K562 (cell line): ENCODE measurements around the gene MEX3A. TPM values are rescaled to one million over a fixed set of nuclear protein-coding genes. Genes with fewer than 3 reads are reported as not detected.

ENCODE experiments used
- ETV6 ChIP-seq, 3 experiments: fragments of 150-350 bp in 1 of 3; sonication (generic) in 1 of 3; formaldehyde crosslinking in 1 of 3; IDR thresholded peaks; 2 replicates each; pipeline versions ENCODE4 v1.6.1 to v1.8.0; 2014 to 2022; ENCODE audit warnings: borderline replicate concordance in 2 of 3, low read depth in 2 of 3, antibody characterized with exemption in 1 of 3, low read length in 1 of 3, mild to moderate bottlenecking in 1 of 3, missing genetic modification reagents in 1 of 3
- GABPB1 ChIP-seq: sonication (generic); formaldehyde crosslinking; IDR thresholded peaks from 2 replicates; pipeline ENCODE4 v1.8.0; 2022; ENCODE audit warnings: mild to moderate bottlenecking, missing genetic modification reagents
- GABPB2 ChIP-seq: fragments of 250-450 bp; sonication (Bioruptor Pico); conservative IDR thresholded peaks from 2 replicates; pipeline ENCODE4 v1.5.1; 2021; ENCODE audit warnings: mild to moderate bottlenecking
- MAZ ChIP-seq, 2 experiments: fragments of 450-650 bp in 1 of 2; sonication (generic) in 1 of 2; formaldehyde crosslinking; IDR thresholded peaks in 1 of 2; conservative IDR thresholded peaks in 1 of 2; 2 replicates each; pipeline versions ENCODE4 v1.4.0 to v1.5.0; 2020; ENCODE audit warnings: mild to moderate bottlenecking in 1 of 2, missing genetic modification reagents in 1 of 2
- SNIP1 ChIP-seq: fragments of 450-650 bp; IDR thresholded peaks from 2 replicates; pipeline ENCODE4 v1.7.1; 2017; ENCODE audit warnings: low read depth, mild to moderate bottlenecking
- SP1 ChIP-seq: sonication (generic); formaldehyde crosslinking; IDR thresholded peaks from 2 replicates; pipeline ENCODE4 v1.8.1; 2022; ENCODE audit warnings: mild to moderate bottlenecking, missing genetic modification reagents
- ZNF507 ChIP-seq: conservative IDR thresholded peaks from 2 replicates; pipeline ENCODE4 v1.6.1; 2017; ENCODE audit warnings: missing genetic modification characterization, missing compliant biosample characterization
- polyA plus RNA-seq, 8 experiments: library from polyadenylated mRNA; depleted of rRNA in 4 of 8; stranded (reverse) in 5 of 8; unstranded in 3 of 8; fragments of >200 nt; fragmentation: Nextera tagmentation in 2 of 8; fragmentation: Illumina TruSeq in 1 of 8; extraction: Ambion mirVana in 2 of 8; extraction: Trizol in 1 of 8; gene quantifications; 2 replicates each; pipeline versions ENCODE4 v1.2.1 to v1.2.3, GENCODE V29; 2011 to 2014; ENCODE audit warnings: inconsistent platforms in 1 of 8, missing spikeins in 1 of 8
- total RNA-seq, 7 experiments: library from RNA; depleted of rRNA in 6 of 7; stranded (reverse); fragments of >200 nt in 6 of 7; fragmentation: Illumina TruSeq in 2 of 7; extraction: Trizol in 2 of 7; gene quantifications; 2 replicates each; pipeline versions ENCODE4 v1.2.1 to v1.2.3, GENCODE V29; 2011 to 2021; ENCODE audit warnings: low replicate concordance in 1 of 7
- TF ChIP-seq, protein P1 (sequence below): fragments of 250-450 bp; sonication (Bioruptor Pico); IDR thresholded peaks from 2 replicates; pipeline ENCODE4 v1.8.0; 2021; ENCODE audit warnings: mild to moderate bottlenecking, moderate library complexity
- TF ChIP-seq, protein P2 (sequence below): fragments of 450-650 bp; IDR thresholded peaks from 2 replicates; pipeline ENCODE4 v1.6.1; 2016
- TF ChIP-seq, protein P3 (sequence below), 2 experiments: fragments of 450-650 bp; IDR thresholded peaks; 2 replicates each; pipeline ENCODE4 v1.6.1; 2016
- TF ChIP-seq, protein P4 (sequence below), 2 experiments: fragments of 450-650 bp; conservative IDR thresholded peaks; 2 replicates each; pipeline ENCODE4 v1.6.1; 2017; ENCODE audit warnings: mild to moderate bottlenecking in 2 of 2, moderate library complexity in 2 of 2
- TF ChIP-seq, protein P5 (sequence below): sonication (generic); formaldehyde crosslinking; IDR thresholded peaks from 2 replicates; pipeline ENCODE4 v1.8.1; 2023; ENCODE audit warnings: mild to moderate bottlenecking, missing genetic modification reagents

MEX3A gene
- total and polyA plus RNA-seq, 9 of the 15 experiments (the other 6 are each of a cell fraction or from before 2014, with no cell fraction given), result 0.36 to 13.7 (median 5.2) TPM

DNA sequence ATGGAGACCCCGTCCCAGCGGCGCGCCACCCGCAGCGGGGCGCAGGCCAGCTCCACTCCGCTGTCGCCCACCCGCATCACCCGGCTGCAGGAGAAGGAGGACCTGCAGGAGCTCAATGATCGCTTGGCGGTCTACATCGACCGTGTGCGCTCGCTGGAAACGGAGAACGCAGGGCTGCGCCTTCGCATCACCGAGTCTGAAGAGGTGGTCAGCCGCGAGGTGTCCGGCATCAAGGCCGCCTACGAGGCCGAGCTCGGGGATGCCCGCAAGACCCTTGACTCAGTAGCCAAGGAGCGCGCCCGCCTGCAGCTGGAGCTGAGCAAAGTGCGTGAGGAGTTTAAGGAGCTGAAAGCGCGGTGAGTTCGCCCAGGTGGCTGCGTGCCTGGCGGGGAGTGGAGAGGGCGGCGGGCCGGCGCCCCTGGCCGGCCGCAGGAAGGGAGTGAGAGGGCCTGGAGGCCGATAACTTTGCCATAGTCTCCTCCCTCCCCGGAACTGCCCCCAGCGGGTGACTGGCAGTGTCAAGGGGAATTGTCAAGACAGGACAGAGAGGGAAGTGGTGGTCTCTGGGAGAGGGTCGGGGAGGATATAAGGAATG, 32.8 kb upstream of the MEX3A start (continued):
- TF ChIP-seq, protein P1, sequence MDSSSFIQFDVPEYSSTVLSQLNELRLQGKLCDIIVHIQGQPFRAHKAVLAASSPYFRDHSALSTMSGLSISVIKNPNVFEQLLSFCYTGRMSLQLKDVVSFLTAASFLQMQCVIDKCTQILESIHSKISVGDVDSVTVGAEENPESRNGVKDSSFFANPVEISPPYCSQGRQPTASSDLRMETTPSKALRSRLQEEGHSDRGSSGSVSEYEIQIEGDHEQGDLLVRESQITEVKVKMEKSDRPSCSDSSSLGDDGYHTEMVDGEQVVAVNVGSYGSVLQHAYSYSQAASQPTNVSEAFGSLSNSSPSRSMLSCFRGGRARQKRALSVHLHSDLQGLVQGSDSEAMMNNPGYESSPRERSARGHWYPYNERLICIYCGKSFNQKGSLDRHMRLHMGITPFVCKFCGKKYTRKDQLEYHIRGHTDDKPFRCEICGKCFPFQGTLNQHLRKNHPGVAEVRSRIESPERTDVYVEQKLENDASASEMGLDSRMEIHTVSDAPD (CRISPR knock-in tag), result no peak
- TF ChIP-seq SNIP1 (no peak), ZNF507 (tag) (no peak), GABPB2 (CRISPR knock-in tag) (no peak), GABPB1 (CRISPR knock-in tag) (peak; percentile 44; the same call in 1 of the 2 replicates), ETV6 (IDR thresholded peaks at IDR 0.05; ENCODE audit: borderline replicate concordance in 1 of 2, low read depth in 2 of 2, low read length in 1 of 2) (no peak), ETV6 (CRISPR knock-in tag; IDR thresholded peaks at IDR 0.05; ENCODE audit: borderline replicate concordance) (0 out of 2 replicates have a peak, but pooled peaks have one; percentile 25), MAZ (CRISPR knock-in tag; conservative IDR thresholded peaks at IDR 0.05 in 1 of 2, IDR thresholded peaks at IDR 0.05 in 1 of 2) (peak in 1 of 2 experiments; percentile 68; a peak in 1 of 4 replicates), SP1 (peak; percentile 41)
- TF ChIP-seq, protein P2, sequence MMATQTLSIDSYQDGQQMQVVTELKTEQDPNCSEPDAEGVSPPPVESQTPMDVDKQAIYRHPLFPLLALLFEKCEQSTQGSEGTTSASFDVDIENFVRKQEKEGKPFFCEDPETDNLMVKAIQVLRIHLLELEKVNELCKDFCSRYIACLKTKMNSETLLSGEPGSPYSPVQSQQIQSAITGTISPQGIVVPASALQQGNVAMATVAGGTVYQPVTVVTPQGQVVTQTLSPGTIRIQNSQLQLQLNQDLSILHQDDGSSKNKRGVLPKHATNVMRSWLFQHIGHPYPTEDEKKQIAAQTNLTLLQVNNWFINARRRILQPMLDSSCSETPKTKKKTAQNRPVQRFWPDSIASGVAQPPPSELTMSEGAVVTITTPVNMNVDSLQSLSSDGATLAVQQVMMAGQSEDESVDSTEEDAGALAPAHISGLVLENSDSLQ, result peak; percentile 79
- TF ChIP-seq, protein P3, sequence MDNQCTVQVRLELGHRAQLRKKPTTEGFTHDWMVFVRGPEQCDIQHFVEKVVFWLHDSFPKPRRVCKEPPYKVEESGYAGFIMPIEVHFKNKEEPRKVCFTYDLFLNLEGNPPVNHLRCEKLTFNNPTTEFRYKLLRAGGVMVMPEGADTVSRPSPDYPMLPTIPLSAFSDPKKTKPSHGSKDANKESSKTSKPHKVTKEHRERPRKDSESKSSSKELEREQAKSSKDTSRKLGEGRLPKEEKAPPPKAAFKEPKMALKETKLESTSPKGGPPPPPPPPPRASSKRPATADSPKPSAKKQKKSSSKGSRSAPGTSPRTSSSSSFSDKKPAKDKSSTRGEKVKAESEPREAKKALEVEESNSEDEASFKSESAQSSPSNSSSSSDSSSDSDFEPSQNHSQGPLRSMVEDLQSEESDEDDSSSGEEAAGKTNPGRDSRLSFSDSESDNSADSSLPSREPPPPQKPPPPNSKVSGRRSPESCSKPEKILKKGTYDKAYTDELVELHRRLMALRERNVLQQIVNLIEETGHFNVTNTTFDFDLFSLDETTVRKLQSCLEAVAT (IDR thresholded peaks at IDR 0.05), result peak; percentile 69 to 72; a peak in 3 of 4 replicates
- TF ChIP-seq, protein P4, sequence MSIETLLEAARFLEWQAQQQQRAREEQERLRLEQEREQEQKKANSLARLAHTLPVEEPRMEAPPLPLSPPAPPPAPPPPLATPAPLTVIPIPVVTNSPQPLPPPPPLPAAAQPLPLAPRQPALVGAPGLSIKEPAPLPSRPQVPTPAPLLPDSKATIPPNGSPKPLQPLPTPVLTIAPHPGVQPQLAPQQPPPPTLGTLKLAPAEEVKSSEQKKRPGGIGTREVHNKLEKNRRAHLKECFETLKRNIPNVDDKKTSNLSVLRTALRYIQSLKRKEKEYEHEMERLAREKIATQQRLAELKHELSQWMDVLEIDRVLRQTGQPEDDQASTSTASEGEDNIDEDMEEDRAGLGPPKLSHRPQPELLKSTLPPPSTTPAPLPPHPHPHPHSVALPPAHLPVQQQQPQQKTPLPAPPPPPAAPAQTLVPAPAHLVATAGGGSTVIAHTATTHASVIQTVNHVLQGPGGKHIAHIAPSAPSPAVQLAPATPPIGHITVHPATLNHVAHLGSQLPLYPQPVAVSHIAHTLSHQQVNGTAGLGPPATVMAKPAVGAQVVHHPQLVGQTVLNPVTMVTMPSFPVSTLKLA (conservative IDR thresholded peaks at IDR 0.05), result peak in 1 of 2 experiments; percentile 39; a peak in 2 of 4 replicates
- TF ChIP-seq, protein P5, sequence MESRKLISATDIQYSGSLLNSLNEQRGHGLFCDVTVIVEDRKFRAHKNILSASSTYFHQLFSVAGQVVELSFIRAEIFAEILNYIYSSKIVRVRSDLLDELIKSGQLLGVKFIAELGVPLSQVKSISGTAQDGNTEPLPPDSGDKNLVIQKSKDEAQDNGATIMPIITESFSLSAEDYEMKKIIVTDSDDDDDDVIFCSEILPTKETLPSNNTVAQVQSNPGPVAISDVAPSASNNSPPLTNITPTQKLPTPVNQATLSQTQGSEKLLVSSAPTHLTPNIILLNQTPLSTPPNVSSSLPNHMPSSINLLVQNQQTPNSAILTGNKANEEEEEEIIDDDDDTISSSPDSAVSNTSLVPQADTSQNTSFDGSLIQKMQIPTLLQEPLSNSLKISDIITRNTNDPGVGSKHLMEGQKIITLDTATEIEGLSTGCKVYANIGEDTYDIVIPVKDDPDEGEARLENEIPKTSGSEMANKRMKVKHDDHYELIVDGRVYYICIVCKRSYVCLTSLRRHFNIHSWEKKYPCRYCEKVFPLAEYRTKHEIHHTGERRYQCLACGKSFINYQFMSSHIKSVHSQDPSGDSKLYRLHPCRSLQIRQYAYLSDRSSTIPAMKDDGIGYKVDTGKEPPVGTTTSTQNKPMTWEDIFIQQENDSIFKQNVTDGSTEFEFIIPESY, result peak; percentile 46; the same call in 1 of the 2 replicates
